HuH-7 (cell line): ENCODE measurements around the gene CEP72.
"Not testable (repeated sequence)": the region's sequence is repeated elsewhere in the genome, so short reads cannot be mapped to it uniquely, and the experiment has no call there.

Source experiments
- DNase-seq: peaks from one replicate; pipeline ENCODE4 v3.0.0; 2011; ENCODE audit warnings: low spot score

CEP72 gene

DNA sequence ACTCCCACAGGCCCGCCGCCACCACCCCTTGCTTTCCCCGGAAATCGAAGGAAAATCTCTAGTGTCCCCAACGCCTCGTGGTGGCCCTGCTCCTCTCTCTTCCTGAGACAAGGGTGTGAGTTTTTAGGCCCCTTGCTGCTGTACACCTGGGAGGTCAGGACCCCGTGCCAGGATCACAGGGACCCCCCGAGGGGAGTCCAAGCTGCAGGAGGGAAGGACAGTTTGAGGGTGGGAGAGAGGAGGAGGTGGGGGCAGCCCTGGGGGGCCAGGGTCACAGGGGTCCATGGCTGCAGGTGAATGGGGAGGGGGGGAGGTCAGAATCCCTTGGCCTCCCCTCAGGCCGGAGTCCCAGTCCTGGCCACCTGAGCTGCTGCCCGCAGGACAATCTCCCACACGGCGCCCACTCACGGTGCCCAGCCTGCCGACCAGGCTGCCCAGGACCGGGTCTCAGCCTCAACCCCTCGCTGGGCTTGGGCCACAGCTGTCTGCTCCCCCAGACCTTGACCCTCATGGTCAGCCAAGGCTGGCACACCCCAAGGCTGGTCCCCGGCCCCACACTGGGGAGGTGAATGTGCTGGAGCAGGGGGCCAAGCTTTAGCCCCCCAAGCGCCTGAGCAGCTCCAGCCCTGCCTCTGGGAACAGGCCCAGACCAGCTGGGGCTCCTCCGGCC lies 61.2 kb downstream of the CEP72 start:
- no peak for DNase-seq

DNA sequence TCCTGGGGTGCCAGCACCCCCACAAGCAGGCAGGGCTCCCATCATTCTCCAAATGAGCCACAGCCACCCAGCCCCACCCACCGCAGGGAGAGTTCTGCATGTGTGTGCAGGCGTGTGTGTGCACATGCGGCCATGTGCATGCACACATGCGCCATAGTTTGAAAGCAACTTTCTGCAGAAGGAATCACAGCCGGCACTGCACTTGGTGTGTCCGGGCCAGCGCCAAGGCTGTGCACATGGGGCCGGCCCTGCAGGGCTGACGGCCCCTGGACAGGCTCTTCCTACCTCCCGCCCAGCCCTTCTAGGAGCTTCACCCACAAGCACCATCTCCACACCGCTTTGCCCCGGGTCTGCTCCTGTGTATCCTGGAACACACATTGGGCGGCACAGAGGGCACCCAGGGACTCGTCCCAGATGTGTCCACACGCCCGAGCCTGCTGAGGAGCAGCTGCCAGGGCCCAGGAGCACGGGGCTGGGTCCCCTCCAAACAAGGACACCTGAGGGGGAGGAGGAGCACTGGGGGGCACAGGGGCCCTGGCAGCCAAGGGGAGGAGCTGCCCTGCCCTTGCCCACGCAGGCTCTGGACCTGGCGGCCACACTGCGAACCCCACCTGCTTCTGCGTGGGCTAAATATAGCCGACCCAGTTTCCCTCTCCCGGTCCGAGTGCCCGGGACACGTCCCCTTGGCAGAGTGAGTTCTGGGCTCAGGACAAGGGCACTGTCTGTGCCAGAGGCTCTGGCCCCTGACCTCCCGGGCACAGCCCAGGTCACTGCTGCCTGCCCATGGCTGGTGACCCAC lies 61.9 kb downstream of the CEP72 start:
- DNase-seq, result no peak

GRCh38 chr5:674630-675011 lies 62.5 kb downstream of the CEP72 start:
- peak; percentile 51 for DNase-seq

- DNase-seq, result no peak
These were observed 63.2 kb downstream of the CEP72 start for GRCh38 chr5:675111-675870.

DNA sequence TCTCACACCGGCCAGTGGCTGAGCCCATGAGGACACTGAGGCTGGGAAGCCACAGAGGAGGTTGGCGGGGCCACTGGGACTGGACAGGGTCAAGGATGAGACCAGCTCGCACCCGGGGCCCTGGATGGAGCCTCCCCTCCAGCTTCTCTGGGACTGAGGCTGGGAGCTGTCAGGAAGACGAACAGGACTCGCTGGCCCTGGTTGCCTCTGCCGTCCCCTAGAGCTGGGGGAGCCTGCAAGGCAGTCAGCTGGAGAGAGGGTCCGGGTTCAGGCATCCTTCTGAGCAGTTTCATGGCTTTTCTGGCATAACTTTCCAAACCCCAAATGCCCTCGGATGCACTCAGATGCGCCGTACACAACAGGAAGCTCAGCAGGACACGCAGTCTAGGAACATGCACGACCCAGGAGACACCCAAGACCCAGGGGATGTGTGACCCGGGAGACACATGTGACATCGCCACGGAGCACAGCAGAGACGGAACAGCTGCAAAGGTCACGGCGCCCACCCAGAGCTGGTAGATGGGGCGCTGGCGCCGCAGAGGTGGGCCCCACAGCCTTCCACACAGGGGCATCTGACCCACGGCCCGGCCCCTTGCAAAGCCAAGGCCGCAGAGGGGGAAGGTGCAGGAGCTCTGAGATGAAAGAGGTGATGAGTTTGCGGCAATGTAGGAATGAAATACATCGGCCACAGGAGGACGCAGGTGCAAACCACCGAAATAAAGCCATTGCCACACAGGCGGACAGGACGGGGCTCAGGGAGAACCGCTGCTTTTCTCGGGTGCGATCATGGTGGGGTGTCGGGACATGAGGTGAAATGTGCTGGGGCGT lies 63.9 kb downstream of the CEP72 start:
- DNase-seq, result no peak

DNA sequence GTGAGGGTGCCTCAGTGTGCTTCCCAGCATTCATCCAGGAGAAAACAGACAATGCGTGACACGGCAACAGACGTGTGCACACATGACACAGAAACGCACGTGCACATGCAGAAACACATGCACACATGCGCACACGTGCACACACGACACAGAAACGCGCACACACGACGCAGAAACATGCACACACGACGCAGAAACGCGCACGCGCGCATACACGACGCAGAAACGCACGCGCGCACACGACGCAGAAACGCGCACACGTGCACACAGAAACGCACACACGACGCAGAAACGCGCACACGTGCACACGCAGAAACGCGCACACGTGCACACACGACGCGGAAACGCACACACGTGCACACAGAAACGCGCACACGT lies 64.5 kb downstream of the CEP72 start:
- DNase-seq, result no peak

- DNase-seq, result no peak
These were observed 65.3 kb downstream of the CEP72 start for GRCh38 chr5:677131-678101.

- DNase-seq, result not testable (repeated sequence)
These were observed 66.4 kb downstream of the CEP72 start for GRCh38 chr5:678521-678920.

DNA sequence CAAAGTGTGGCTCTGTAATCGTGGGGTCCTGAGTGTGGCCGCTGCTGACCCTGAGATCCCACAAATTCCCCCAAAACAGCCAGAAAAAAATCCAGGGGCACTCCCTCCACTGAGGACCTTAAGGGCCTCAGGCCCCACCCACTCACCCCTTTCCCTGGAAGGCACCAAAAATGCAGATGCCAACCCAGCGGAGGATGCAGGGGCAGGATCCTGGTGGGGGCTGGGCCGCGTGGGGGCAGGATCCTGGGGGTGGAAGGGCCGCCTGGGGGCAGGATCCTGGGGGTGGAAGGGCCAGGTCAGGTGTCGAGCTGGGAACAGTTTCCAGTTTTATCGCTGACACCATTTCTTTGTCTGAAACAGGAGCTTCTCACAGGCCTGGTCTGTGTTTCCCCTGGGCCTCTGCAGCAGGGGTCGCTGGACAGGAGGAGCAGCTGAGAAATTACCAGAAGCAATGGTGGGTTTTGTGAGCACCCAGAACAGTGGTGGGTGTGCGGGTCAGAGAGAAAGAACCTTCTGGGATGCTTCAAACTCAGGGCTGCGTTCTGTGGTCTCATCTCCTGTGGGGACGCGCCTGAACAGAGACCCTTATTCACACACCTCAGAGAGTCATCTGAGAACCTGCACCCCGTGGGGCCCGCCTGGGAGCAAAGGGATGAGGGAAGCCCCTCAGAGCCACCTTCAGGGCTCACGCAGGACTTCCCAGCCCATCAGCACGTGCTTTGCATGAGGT lies 67.2 kb downstream of the CEP72 start:
- not testable (repeated sequence) for DNase-seq

- DNase-seq, result not testable (repeated sequence)
These were observed 68.1 kb downstream of the CEP72 start for GRCh38 chr5:680118-680795.

DNA sequence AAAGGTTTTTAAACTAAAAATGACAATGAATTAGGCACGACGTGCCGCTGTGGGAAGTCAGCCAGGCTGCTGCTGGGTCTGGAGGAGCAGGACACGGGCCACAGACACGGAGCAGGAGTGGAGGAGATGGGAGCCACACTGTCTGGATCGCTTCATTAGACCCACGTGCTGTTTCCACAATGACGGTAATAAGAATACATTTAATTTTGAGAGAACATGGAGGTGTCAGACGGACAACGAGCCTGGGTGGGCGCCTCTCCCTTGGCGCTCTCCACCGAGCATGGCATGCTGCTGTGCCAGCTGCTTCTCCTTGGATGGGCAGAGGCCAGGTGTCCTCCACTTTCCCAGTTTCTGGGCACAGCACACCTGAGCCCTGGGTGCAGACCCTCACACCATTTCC lies 68.7 kb downstream of the CEP72 start:
- not testable (repeated sequence) for DNase-seq

DNA sequence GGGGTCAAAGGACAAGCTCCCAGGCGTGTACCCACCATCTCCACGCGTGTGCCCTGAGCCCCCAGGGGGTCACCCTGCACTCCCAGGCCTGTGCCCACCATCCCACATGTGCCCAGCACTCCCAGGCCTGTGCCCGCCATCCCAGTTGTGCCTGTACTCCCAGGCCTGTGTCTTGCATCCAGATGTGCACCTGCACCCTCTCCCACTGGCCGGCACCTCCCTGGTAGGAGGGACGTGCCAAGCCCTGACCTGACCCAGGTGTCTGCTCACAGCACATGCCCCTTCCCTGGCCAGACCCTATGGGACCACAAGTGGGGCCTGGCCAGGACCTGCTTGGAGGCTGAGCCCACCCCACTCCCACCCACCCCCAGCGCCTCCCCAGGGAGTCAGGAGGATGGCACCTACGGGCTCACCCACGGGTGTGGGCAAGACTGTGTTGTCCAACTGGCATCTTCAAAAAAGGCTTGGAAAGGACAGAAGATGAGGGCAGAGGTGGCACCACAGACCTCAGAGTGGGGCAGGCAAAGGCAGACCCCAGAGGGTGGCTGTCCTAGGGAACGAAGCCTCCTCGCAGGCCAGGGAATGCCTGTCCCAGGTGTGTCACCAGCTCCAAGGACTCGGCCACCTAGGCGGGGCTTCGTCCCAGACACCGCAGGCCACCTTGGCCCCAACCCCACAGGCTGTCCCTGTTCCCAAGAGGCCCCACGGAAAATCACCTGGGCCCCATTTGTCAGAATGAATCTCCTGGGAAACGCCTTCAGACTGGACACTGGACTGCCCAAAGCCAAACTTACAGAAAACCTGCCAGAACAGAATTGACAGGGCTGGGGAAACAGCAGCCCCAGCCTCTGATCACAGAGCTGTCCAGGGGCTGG lies 69.4 kb downstream of the CEP72 start:
- not testable (repeated sequence) for DNase-seq

GRCh38 chr5:682216-682615 lies 70.1 kb downstream of the CEP72 start:
- DNase-seq, result not testable (repeated sequence)

DNA sequence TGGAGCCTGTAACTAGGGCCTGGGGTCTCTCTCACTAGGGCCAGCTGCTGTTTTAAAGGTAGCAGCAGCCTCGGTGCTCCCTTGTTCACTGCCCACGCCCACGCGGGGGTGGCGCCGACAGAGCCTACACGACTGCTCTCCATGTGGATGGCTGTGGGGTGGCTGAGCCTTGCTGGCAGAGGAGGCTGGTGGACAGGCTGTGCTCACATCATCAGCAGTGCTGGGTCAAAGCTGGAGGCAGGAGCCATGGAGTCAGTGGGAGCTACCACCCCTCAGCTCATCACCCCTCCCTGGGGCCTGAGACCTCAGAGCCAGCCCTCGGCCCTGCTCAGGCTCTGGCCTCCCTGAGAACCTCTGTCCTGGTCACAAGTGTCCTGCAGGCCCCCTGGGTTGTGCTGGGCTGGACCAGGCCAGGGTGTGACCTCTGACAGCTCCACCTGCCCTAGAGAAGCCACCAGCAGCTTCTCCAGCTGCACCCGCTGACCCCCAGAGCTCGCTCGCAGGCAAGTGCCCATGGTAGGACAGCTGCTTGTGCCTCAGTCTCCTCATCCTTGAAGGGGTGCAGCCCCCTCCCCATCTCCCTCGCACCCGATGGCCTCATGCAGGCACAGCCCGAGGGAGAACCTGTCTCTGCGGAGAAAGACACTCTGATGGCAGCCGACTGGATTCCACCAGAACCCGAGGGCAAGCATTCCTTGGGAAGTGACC lies 70.7 kb downstream of the CEP72 start:
- DNase-seq, result not testable (repeated sequence)

DNA sequence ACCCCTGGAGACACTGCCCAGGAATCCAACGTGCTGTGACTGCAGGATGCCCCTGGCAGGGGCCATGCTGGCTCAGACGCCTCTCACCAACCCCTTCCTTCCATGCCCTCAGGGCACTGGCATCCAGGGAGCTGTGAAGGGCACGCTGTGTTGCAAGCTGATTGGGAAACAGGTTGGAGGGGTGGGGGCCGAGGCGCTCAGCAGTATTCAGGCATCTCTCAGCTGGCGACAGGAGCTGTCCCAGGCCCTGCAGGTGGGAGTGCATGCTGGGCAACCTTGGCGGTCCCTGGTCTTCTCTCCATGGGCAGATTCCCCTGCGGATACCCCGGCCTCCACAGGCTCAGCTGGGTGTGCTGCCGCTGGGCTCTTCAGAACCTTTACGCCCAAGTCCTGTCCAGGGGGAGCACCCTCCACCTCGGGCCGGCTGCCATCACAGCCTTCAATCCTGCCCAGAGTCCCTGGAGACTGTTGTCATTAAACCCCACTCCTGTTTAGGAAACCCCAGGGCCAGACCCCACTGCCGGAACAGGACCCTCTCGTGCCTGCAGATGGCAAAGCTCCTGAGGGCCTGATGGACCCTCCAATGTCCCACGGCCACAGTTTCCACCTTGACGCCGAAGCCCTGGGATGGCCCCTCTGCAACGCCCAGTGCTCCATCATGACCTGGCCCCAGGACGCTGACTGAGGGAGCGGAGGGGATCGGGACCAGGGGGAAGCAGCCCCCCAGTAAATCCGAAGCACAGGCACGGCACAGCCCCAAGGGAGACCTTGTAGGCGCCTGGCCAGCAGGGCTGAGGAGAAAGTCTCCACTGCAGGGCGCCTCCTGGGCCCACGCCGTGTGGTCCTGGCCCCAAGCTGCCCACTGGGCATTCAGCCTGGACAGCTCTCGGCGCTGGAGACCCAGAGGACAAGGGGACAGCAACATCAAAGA lies 71.7 kb downstream of the CEP72 start:
- DNase-seq, result no peak

GRCh38 chr5:684751-685216 lies 72.6 kb downstream of the CEP72 start:
- DNase-seq, result no peak
